Measurements from ENCODE around the gene TOP2A.

Gene TOP2A

DNA sequence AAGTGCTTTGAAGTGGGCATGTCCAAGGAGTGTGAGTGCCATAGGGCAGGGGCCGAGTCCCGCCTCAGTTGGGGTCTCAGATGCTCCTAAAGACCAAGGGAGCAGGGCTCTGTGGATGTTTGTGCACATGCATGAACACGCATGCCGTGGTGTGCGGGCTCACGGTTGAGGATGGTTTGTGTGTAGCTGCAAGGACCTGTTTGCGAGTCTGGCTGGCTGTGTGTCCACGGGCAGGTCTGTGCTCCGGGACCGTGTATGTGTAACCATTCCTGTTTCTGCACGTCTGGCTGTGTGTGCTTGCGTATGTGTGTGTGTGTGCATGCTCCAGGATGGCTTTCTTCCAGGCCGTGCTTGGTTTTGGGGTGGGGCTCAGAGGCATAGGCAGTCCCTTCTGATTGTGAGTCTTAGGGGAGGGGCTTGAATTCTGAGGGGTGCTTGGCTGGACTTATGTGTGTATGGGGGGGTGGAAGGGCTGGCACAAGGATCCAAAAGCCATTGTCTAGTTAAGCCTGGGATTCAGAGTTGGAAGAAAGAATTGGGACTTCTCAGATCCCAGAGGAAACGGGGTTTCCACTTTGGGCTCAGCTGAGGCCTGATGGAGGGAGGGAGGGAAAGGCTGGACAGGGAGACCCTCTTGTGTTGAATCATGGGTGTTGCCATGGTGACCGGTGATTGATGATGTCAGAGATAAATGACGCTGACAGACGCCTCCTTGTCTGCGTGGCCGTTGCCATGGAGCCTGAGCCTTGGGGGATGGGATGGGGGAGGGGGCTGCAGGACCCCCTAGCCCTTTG lies 67.6 kb downstream of the TOP2A start:
- Histone ChIP-seq H3K18ac (ENCODE audit: low read length) (peak overlapping the region; percentile 86), H2BK120ac (ENCODE audit: low read depth, low read length) (no peak overlapping the region), H3K4me2 (ENCODE audit: insufficient read depth, low read length, poor library complexity, severe bottlenecking) (peak overlapping the region; percentile 60), H2BK5ac (ENCODE audit: low read length) (peak overlapping the region; percentile 49), H2AFZ (ENCODE audit: low read length) (peak overlapping the region; percentile 11), H2AK5ac (ENCODE audit: low read depth, low read length) (peak overlapping the region; percentile 81), H2BK15ac (ENCODE audit: low read length) (peak overlapping the region; percentile 57), H3K79me1 (ENCODE audit: low read depth, low read length) (peaks cover 3% of the 10 kb centered on the region), H3K27me3 (ENCODE audit: control insufficient read depth in 3 of 3, insufficient read depth in 3 of 3, low read depth in 1 of 3, low read length in 3 of 3) (peaks cover 0 to 3% (median 0%) of the 10 kb centered on the region in 3 experiments), H3K9me3 (replicated peaks in 1 of 2; ENCODE audit: control insufficient read depth in 2 of 2, insufficient read depth in 1 of 2, low read depth in 1 of 2, low read length in 2 of 2) (no peaks in the 10 kb centered on the region), H2BK12ac (ENCODE audit: low read length) (peak overlapping the region; percentile 16), H4K91ac (ENCODE audit: low read depth, low read length, poor library complexity) (no peak overlapping the region), H3K4me3 (ENCODE audit: low read length in 2 of 2) (no peak overlapping the region), H3K4me1 (ENCODE audit: control insufficient read depth in 2 of 2, insufficient read depth in 1 of 2, low read depth in 1 of 2, low read length in 2 of 2) (peaks cover 59 to 61% of the 10 kb centered on the region in 2 donors), H3K36me3 (replicated peaks in 1 of 2; ENCODE audit: control insufficient read depth in 2 of 2, insufficient read depth in 2 of 2, low read length in 2 of 2) (peaks cover 10 to 37% of the 10 kb centered on the region in 2 donors), H3K23ac (ENCODE audit: low read depth, low read length, poor library complexity) (peak overlapping the region; percentile 21), H3K4ac (ENCODE audit: low read length) (peak overlapping the region; percentile 7), H3K9ac (ENCODE audit: low read depth, low read length, poor library complexity) (peak overlapping the region; percentile 73), H4K8ac (ENCODE audit: low read depth, low read length) (no peak overlapping the region), H3K14ac (ENCODE audit: low read length) (no peak overlapping the region), H3K27ac (replicated peaks; ENCODE audit: low read length) (peak overlapping the region; percentile 62)
- peak; percentile 94 for DNase-seq (ENCODE audit: low spot score)
- no CpG with 5 or more reads among the region's 19 CpGs for WGBS, 2 donors (ENCODE audit: extremely low coverage in 2 of 2, insufficient read length in 2 of 2, insufficient replicate concordance in 1 of 2)

DNA sequence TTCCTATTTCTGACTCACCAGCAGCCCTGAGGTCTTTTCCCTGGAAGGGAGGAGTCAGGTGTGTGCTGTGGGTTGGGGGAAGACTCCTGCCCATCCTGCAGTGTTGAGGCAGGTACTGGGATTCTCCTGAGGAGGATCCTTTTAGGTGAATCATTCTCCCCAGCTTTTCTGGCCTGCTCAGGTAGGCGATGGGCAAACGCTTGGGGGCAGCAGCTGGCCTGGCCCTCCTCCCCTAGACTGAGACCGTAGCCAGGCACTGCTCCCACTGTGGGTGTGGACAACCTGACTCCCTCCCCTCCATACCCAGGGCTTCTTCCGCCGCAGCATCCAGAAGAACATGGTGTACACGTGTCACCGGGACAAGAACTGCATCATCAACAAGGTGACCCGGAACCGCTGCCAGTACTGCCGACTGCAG lies 68.2 kb downstream of the TOP2A start:
- no peak overlapping the region for H2AFZ ChIP-seq (ENCODE audit: low read length)
- no peak overlapping the region for H3K14ac ChIP-seq (ENCODE audit: low read length)
- no peak overlapping the region for H2BK120ac ChIP-seq (ENCODE audit: low read depth, low read length)
- peak overlapping the region; percentile 88 for H2BK12ac ChIP-seq (ENCODE audit: low read length)
- peak overlapping the region; percentile 10 for H3K4ac ChIP-seq (ENCODE audit: low read length)
- peaks cover 3% of the 10 kb centered on the region for H3K79me1 ChIP-seq (ENCODE audit: low read depth, low read length)
- no peak overlapping the region for H3K4me3 ChIP-seq (ENCODE audit: low read length in 2 of 2)
- peak overlapping the region; percentile 56 for H3K9ac ChIP-seq (ENCODE audit: low read depth, low read length, poor library complexity)
- H3K27ac ChIP-seq (replicated peaks; ENCODE audit: low read length) = no peak overlapping the region
- H3K4me2 ChIP-seq (ENCODE audit: insufficient read depth, low read length, poor library complexity, severe bottlenecking) = no peak overlapping the region
- H2BK15ac ChIP-seq (ENCODE audit: low read length) = peak overlapping the region; percentile 57
- peak overlapping the region; percentile 81 for H2AK5ac ChIP-seq (ENCODE audit: low read depth, low read length)
- H2BK5ac ChIP-seq (ENCODE audit: low read length) = peak overlapping the region; percentile 49
- no CpG with 5 or more reads among the region's 10 CpGs for WGBS, 2 donors (ENCODE audit: extremely low coverage in 2 of 2, insufficient read length in 2 of 2, insufficient replicate concordance in 1 of 2)
- no peak for DNase-seq (ENCODE audit: low spot score)
- peaks cover 10 to 34% of the 10 kb centered on the region in 2 donors for H3K36me3 ChIP-seq (replicated peaks in 1 of 2; ENCODE audit: control insufficient read depth in 2 of 2, insufficient read depth in 2 of 2, low read length in 2 of 2)
- no peaks in the 10 kb centered on the region for H3K9me3 ChIP-seq (replicated peaks in 1 of 2; ENCODE audit: control insufficient read depth in 2 of 2, insufficient read depth in 1 of 2, low read depth in 1 of 2, low read length in 2 of 2)
- H3K23ac ChIP-seq (ENCODE audit: low read depth, low read length, poor library complexity) = peak overlapping the region; percentile 62
- peaks cover 65% of the 10 kb centered on the region in 2 donors for H3K4me1 ChIP-seq (ENCODE audit: control insufficient read depth in 2 of 2, insufficient read depth in 1 of 2, low read depth in 1 of 2, low read length in 2 of 2)
- H3K27me3 ChIP-seq (ENCODE audit: control insufficient read depth in 3 of 3, insufficient read depth in 3 of 3, low read depth in 1 of 3, low read length in 3 of 3) = peaks cover 0 to 3% (median 0%) of the 10 kb centered on the region in 3 experiments
- H4K8ac ChIP-seq (ENCODE audit: low read depth, low read length) = peak overlapping the region; percentile 53
- no peak overlapping the region for H4K91ac ChIP-seq (ENCODE audit: low read depth, low read length, poor library complexity)
- H3K18ac ChIP-seq (ENCODE audit: low read length) = peak overlapping the region; percentile 86

DNA sequence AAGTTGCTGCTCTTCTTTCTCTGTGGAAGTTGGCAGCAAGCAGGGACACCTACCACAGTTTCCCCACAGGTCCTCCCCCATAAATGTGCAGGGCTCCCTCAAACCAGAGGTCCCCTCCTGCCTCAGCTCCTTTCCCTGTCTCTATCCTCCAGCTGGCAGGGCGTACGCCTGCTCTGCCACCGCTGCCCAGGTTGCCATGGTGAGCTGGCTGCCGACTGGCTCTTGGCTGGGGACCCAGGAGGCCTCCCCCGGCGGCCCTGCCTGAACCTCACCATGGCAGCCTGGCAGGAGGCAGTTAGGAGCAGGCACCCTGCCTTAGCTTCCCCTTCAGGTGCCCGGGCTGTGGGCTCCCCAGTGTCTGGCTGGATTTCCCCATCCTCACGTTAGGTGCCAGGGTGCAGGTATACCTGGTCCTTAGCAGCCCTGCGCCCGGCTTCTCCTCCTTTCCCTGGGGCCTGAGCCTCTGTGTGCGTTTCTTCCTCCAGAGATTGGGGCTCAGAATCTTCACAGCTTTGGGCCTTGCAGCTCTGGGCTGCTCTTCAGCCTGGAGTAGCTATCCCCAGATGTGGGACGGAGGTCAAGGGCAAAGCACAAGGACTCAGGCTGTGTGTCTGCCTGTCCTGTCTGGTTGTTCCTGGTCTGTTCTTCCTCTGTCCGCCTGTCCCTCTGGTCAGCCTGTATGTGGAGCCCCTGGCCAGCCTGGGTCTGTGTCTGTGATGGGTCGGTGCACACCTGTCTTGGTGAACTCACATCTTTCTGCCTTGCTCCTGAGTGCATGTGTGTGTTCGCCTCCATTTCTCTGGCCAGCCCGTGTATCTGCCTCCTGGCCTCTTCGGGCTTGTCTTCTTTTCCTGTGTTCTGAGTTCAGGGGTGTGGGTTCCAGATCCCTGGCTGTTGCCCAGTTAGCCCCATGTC lies 68.9 kb downstream of the TOP2A start:
- no peak overlapping the region for H4K8ac ChIP-seq (ENCODE audit: low read depth, low read length)
- WGBS, 2 donors (ENCODE audit: extremely low coverage in 2 of 2, insufficient read length in 2 of 2, insufficient replicate concordance in 1 of 2) = no CpG with 5 or more reads among the region's 17 CpGs
- peak overlapping the region; percentile 57 for H2BK15ac ChIP-seq (ENCODE audit: low read length)
- H3K4me1 ChIP-seq (ENCODE audit: control insufficient read depth in 2 of 2, insufficient read depth in 1 of 2, low read depth in 1 of 2, low read length in 2 of 2) = peaks cover 70 to 72% of the 10 kb centered on the region in 2 donors
- H2BK5ac ChIP-seq (ENCODE audit: low read length) = peak overlapping the region; percentile 62
- peak overlapping the region; percentile 69 for H2BK12ac ChIP-seq (ENCODE audit: low read length)
- no peak for DNase-seq (ENCODE audit: low spot score)
- H3K14ac ChIP-seq (ENCODE audit: low read length) = no peak overlapping the region
- H4K91ac ChIP-seq (ENCODE audit: low read depth, low read length, poor library complexity) = peak overlapping the region; percentile 64
- H3K27ac ChIP-seq (replicated peaks; ENCODE audit: low read length) = no peak overlapping the region
- peaks cover 0 to 3% (median 0%) of the 10 kb centered on the region in 3 experiments for H3K27me3 ChIP-seq (ENCODE audit: control insufficient read depth in 3 of 3, insufficient read depth in 3 of 3, low read depth in 1 of 3, low read length in 3 of 3)
- H3K36me3 ChIP-seq (replicated peaks in 1 of 2; ENCODE audit: control insufficient read depth in 2 of 2, insufficient read depth in 2 of 2, low read length in 2 of 2) = peaks cover 10 to 29% of the 10 kb centered on the region in 2 donors
- H3K9me3 ChIP-seq (replicated peaks in 1 of 2; ENCODE audit: control insufficient read depth in 2 of 2, insufficient read depth in 1 of 2, low read depth in 1 of 2, low read length in 2 of 2) = no peaks in the 10 kb centered on the region
- no peak overlapping the region for H3K9ac ChIP-seq (ENCODE audit: low read depth, low read length, poor library complexity)
- H3K23ac ChIP-seq (ENCODE audit: low read depth, low read length, poor library complexity) = peak overlapping the region; percentile 87
- peak overlapping the region; percentile 81 for H2AK5ac ChIP-seq (ENCODE audit: low read depth, low read length)
- H2AFZ ChIP-seq (ENCODE audit: low read length) = no peak overlapping the region
- peak overlapping the region; percentile 34 for H2BK120ac ChIP-seq (ENCODE audit: low read depth, low read length)
- H3K4me2 ChIP-seq (ENCODE audit: insufficient read depth, low read length, poor library complexity, severe bottlenecking) = no peak overlapping the region
- peaks cover 3% of the 10 kb centered on the region for H3K79me1 ChIP-seq (ENCODE audit: low read depth, low read length)
- peak overlapping the region; percentile 1 for H3K4ac ChIP-seq (ENCODE audit: low read length)
- H3K18ac ChIP-seq (ENCODE audit: low read length) = peak overlapping the region; percentile 59
- H3K4me3 ChIP-seq (ENCODE audit: low read length in 2 of 2) = no peak overlapping the region
